Aorta (tissue), 5 donors: ENCODE results near the gene NOXA1. TPM values are rescaled to one million over a fixed set of nuclear protein-coding genes. Genes with fewer than 3 reads are reported as not detected.

ENCODE experiments used
- ATAC-seq: fragments of 200-7000 bp; cut with Tn5 transposase; one replicate; pipeline ENCODE4 v1.9.1; 2022; ENCODE audit warnings: moderate library complexity; ENCODE audit not compliant: low FRiP score
- DNase-seq, 2 donors: peaks; one replicate each; pipeline ENCODE4 v3.0.0-alpha.2; 2020
- H3K27ac ChIP-seq, 2 donors: one replicate each; pipeline ENCODE4 v1.5.1; 2013; ENCODE audit warnings: low read length in 2 of 2, mild to moderate bottlenecking in 2 of 2, moderate library complexity in 2 of 2, control low read depth in 1 of 2, inconsistent platforms in 1 of 2, low read depth in 1 of 2
- H3K27me3 ChIP-seq, 2 donors: one replicate each; pipeline ENCODE4 v1.6.1; 2013; ENCODE audit warnings: control low read depth in 1 of 2, low read length in 1 of 2, mild to moderate bottlenecking in 1 of 2, moderate library complexity in 1 of 2; ENCODE audit not compliant: insufficient read depth in 2 of 2, control insufficient read depth in 1 of 2
- H3K36me3 ChIP-seq, 2 donors: one replicate each; pipeline ENCODE4 v1.6.1; 2013; ENCODE audit warnings: control low read depth in 1 of 2, low read length in 1 of 2, mild to moderate bottlenecking in 1 of 2; ENCODE audit not compliant: insufficient read depth in 2 of 2, control insufficient read depth in 1 of 2
- H3K4me1 ChIP-seq, 2 donors: one replicate each; pipeline ENCODE4 v1.6.1; 2013; ENCODE audit warnings: low read length in 2 of 2, control low read depth in 1 of 2, mild to moderate bottlenecking in 1 of 2, moderate library complexity in 1 of 2; ENCODE audit not compliant: insufficient read depth in 2 of 2, control insufficient read depth in 1 of 2
- H3K4me3 ChIP-seq, 2 donors: one replicate each; pipeline ENCODE4 v1.5.1; 2013; ENCODE audit warnings: low read length in 2 of 2, control low read depth in 1 of 2, mild to moderate bottlenecking in 1 of 2
- H3K9me3 ChIP-seq: one replicate; pipeline ENCODE4 v1.6.1; 2013; ENCODE audit warnings: mild to moderate bottlenecking, low read length; ENCODE audit not compliant: control insufficient read depth
- WGBS, 2 donors: extraction: QIAGEN DNeasy Blood & Tissue Kit; methylation state at CpG; one replicate each; pipeline ENCODE4 v1.1.7; 2013; 5-methylcytosine and 5-hydroxymethylcytosine counted together
- intact Hi-C, 2 donors: fragments of 100-400 bp; cut with DNase I; formaldehyde crosslinking; loops; one replicate each; pipeline versions ENCODE4 v1.14.2 to v1.15.0; 2022
- polyA plus RNA-seq, 2 donors: library from polyadenylated mRNA; stranded (reverse); fragments of 200-250 nt; gene quantifications; one replicate each; pipeline ENCODE4 v1.2.3, GENCODE V29; 2013
- total RNA-seq, 2 donors: library from RNA; stranded (reverse); fragmentation: NEBNext Ultra II Directional; extraction: Animal tissue kit (Norgen Biotek cat#: 25700); gene quantifications; one replicate each; pipeline ENCODE4 v1.2.1, GENCODE V29; 2021
- donor health status: healthy with polysubstance abuse.
- donor health status: Bipolar disorder and iron deficiency.
- donor health status: DM: no; HTN: no; CAD: no.
- donor health status: DM: no; HTN: no; CAD: no.
- donor health status: DM: yes; HTN: yes; CAD: no.

The NOXA1 gene
- total and polyA plus RNA-seq, 4 donors: 2.9 to 12.6 (median 6.3) TPM

- no peaks in the 10 kb centered on the region for H3K27me3 ChIP-seq
- no peak overlapping the region for H3K4me3 ChIP-seq
- WGBS, 2 donors: 86 to 89% methylated on average over 52 of the region's 52 CpGs
- no peaks in the 10 kb centered on the region for H3K9me3 ChIP-seq
- no peaks in the 10 kb centered on the region for H3K4me1 ChIP-seq
- H3K36me3 ChIP-seq: no peaks in the 10 kb centered on the region
- H3K27ac ChIP-seq: no peak overlapping the region
- peak; percentile 73 to 86 for DNase-seq
- intact Hi-C loops: no loop called here
- ATAC-seq: no peak
These were observed 38.6 kb downstream of the NOXA1 start for GRCh38 chr9:137461663-137462395.

- no peaks in the 10 kb centered on the region for H3K27me3 ChIP-seq
- no peaks in the 10 kb centered on the region for H3K9me3 ChIP-seq
- no peaks in the 10 kb centered on the region for H3K4me1 ChIP-seq
- H3K27ac ChIP-seq: no peak overlapping the region
- DNase-seq: peak; percentile 48 to 74
- 93 to 96% methylated on average over 25 of the region's 25 CpGs for WGBS, 2 donors
- intact Hi-C loops: no loop called here
- no peak overlapping the region for H3K4me3 ChIP-seq
- H3K36me3 ChIP-seq: no peaks in the 10 kb centered on the region
- ATAC-seq: no peak
These were observed 39.3 kb downstream of the NOXA1 start for GRCh38 chr9:137462396-137462985.

DNA sequence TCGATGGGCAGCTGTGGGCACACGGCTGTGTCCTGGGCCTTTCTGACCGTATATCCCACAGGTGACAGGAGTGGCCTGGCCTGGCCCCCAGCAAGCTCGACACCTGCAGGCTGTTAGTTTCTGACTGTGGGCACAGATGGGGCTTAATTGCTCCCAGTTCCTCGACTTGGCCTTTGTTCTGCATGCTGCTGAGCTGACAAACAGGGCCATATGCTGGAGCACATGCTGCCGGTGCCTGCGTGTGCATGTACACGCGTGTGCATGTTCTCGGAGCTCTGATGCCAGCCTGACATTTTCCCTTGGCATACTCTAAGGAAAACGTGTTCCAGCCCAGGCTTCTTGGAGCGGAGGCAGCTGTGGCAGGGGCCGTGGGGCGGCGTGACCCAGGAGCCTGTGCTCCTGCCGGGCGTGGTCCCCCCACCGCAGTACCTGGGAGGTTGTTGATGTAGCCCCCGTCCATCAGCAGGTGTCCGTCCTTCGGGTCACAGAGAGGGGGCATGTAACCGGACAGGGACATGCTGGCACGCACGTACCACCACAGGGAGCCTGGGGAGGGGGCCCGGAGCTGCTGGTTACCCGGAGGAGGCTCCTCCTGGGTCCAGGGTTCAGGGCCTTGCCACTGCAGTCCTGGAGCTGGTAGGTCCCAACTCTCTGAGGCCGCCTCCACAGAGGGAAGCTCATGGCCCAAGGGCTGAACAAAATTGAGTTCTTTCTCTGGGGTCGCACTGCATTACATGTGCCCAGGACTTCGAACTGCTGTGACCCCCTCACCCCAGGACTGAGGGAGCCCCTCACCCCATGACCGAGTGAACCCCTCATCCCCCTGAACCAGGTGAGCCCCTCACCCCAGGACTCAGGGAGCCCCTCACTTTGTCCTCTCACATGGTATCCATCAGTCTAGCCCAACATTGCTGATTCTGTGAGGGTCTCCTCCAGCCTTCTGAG is 40.1 kb downstream of the NOXA1 start:
- WGBS, 2 donors: 90 to 92% methylated on average over 27 to 30 of the region's 30 CpGs

DNA sequence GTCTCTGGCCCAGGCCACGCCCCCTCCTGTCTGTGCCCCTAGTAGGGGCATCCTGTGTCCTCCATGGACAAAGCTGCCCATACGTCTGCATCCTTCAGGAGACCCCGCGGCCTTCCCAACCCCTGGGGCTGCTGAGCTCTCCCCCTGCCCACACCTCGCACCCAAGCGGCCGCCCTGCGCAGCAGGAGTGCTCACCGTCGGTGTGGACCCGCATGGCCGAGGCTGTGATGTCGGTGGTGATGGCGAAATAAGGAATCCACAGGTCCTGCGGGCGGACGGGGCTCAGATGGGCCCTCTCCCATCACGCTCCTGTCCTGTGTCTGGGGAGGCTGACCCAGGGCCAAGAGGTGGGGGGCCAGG is 40.7 kb downstream of the NOXA1 start:
- DNase-seq (peak; percentile 42 to 77), ATAC-seq (no peak)
- Histone ChIP-seq H3K27ac (no peak overlapping the region), H3K4me1 (no peaks in the 10 kb centered on the region), H3K36me3 (no peaks in the 10 kb centered on the region), H3K27me3 (no peaks in the 10 kb centered on the region), H3K9me3 (no peaks in the 10 kb centered on the region), H3K4me3 (no peak overlapping the region)
- intact Hi-C loops: no loop called here
- WGBS, 2 donors: 96 to 97% methylated on average over 18 of the region's 18 CpGs

More for the DNA sequence above, 40.1 kb downstream of the NOXA1 start:
- intact Hi-C loops: no loop called here
- no peak overlapping the region for H3K27ac ChIP-seq
- no peaks in the 10 kb centered on the region for H3K4me1 ChIP-seq
- ATAC-seq (no peak), DNase-seq (peak; percentile 40 to 65)
- H3K9me3 ChIP-seq: no peaks in the 10 kb centered on the region
- H3K36me3 ChIP-seq: no peaks in the 10 kb centered on the region
- H3K27me3 ChIP-seq: no peaks in the 10 kb centered on the region
- H3K4me3 ChIP-seq: no peak overlapping the region

DNA sequence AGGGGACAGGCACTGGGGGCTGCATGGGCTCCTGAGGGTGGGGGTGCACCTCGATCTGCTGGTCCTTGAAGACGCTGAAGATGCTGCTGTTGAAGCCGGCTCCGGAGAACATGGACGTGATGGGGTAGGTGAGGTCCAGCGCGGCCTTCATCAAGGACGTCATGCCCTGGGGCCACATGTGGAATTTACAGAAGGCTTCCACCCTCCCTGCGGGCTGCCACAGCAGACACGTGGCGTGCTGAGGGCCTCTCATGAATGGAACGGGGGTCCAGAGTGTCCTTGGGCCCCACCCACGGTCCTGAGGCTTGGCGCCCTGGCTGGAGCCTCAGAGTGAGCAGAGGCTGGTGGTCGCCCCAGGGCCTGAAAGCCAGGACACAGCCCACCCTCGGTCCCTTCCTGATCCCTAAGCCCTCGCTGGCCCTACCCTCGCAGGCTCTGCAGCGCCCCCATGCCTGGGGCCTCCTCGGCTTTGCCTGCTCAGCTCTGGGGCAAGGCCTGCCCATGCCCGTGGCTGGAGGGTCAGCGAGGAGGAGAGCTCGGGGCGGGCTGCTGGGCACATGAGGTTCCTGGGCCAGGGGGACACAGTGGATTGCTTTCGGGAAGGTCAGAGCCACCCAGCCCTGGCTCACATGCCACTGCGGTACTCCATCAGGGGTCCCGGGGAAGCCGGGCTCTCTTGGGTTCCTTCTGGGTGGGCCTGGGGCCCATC is 41.3 kb downstream of the NOXA1 start:
- intact Hi-C loops: no loop called here
- Histone ChIP-seq H3K4me3 (no peak overlapping the region), H3K36me3 (no peaks in the 10 kb centered on the region), H3K27me3 (no peaks in the 10 kb centered on the region), H3K9me3 (no peaks in the 10 kb centered on the region), H3K4me1 (no peaks in the 10 kb centered on the region), H3K27ac (no peak overlapping the region)
- no peak for ATAC-seq
- DNase-seq: peak; percentile 46 to 62
- 95% methylated on average over 28 of the region's 28 CpGs for WGBS, 2 donors

DNA sequence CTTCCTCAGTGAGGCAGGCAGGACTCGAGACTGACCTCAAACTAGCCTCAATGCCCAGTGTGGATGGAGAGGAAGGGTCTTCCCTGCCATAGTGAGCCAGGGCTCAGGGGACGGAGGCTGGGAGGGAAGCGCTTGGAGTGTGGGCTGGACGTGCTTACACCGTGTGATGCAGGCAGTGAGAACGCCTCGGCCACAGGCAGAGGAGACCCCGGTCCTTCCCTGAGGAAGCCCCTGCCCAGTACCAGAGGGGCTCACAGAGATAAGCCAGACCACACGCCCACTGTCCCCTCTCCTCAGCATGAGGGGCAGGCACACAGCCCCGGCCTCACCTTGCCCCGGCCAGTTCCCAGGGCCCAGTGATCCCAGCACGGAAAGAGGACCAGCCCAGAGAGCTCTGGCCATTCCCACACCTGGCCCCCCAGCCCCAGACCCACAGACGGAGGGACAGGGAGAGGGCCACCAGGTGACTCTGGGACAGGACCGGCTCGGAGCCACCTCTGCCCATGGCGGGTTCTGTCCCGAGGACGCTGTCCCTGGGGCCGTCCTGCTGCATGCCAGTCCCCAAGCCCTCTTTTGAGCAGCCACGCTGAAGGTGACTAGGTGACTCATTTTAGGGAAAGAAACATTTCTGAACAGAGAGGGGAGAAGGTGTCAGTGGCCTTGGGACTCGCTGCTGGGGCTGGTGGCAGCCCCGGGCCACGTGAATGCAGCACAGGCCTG is 42.0 kb downstream of the NOXA1 start:
- Histone ChIP-seq H3K9me3 (no peaks in the 10 kb centered on the region), H3K27me3 (no peaks in the 10 kb centered on the region), H3K36me3 (no peaks in the 10 kb centered on the region), H3K27ac (no peak overlapping the region), H3K4me1 (no peaks in the 10 kb centered on the region), H3K4me3 (no peak overlapping the region)
- ATAC-seq (no peak), DNase-seq (peak; percentile 42 to 72)
- intact Hi-C loops: no loop called here
- WGBS, 2 donors: 93 to 94% methylated on average over 23 of the region's 23 CpGs

- H3K4me3 ChIP-seq: no peak overlapping the region
- no peak for ATAC-seq
- no peaks in the 10 kb centered on the region for H3K27me3 ChIP-seq
- H3K4me1 ChIP-seq: no peaks in the 10 kb centered on the region
- H3K36me3 ChIP-seq: no peaks in the 10 kb centered on the region
- intact Hi-C loops: no loop called here
- WGBS, 2 donors: 84 to 86% methylated on average over 23 of the region's 23 CpGs
- no peak overlapping the region for H3K27ac ChIP-seq
- H3K9me3 ChIP-seq: no peaks in the 10 kb centered on the region
- DNase-seq: peak; percentile 39 to 61
These were observed 42.7 kb downstream of the NOXA1 start for GRCh38 chr9:137465720-137466388.
